ENCODE data around the gene GFM2.
"Not testable (repeated sequence)": the region's sequence is repeated elsewhere in the genome, so short reads cannot be mapped to it uniquely, and the experiment has no call there.

The GFM2 gene

GRCh38 chr5:74762599-74762998, 4.3 kb downstream of the GFM2 start:
- TF ChIP-seq POLR2AphosphoS5 (IDR thresholded peaks at IDR 0.05; ENCODE audit: low read depth): no peak
- Histone ChIP-seq H3K27ac (replicated peaks) (no peak overlapping the region), H3K4me3 (replicated peaks; ENCODE audit: insufficient read depth, low read length) (no peak overlapping the region)

GRCh38 chr5:74761241-74761640, 5.7 kb downstream of the GFM2 start:
- Histone ChIP-seq H3K27ac (replicated peaks) (no peak overlapping the region), H3K4me3 (replicated peaks; ENCODE audit: insufficient read depth, low read length) (no peak overlapping the region), H3K27me3 (ENCODE audit: insufficient read depth, poor library complexity, severe bottlenecking) (no peaks in the 10 kb centered on the region)
- no peak for TF ChIP-seq POLR2AphosphoS5 (IDR thresholded peaks at IDR 0.05; ENCODE audit: low read depth)
- TF ChIP-seq CTCF (IDR thresholded peaks at IDR 0.05; ENCODE audit: insufficient read depth, low read length): no peak
- TF ChIP-seq REST (IDR thresholded peaks at IDR 0.05; ENCODE audit: insufficient replicate concordance, low read depth): no peak
- TF ChIP-seq SPI1 (IDR thresholded peaks at IDR 0.05; ENCODE audit: borderline replicate concordance, low read depth): no peak
- DNase-seq (ENCODE audit: low read depth in 1 of 2, low spot score in 1 of 2): no peak

More at GRCh38 chr5:74762599-74762998, 4.3 kb downstream of the GFM2 start:
- H3K27me3 ChIP-seq (ENCODE audit: insufficient read depth, poor library complexity, severe bottlenecking): no peaks in the 10 kb centered on the region
- no peak for DNase-seq (ENCODE audit: low read depth in 1 of 2, low spot score in 1 of 2)

GRCh38 chr5:74748742-74749141, 18.2 kb downstream of the GFM2 start:
- H3K27me3 ChIP-seq (ENCODE audit: insufficient read depth, poor library complexity, severe bottlenecking); DNase-seq (ENCODE audit: low read depth in 1 of 2, low spot score in 1 of 2); H3K27ac ChIP-seq (replicated peaks): not testable (repeated sequence)

GRCh38 chr5:74738406-74738805, 28.5 kb downstream of the GFM2 start:
- no peak for TF ChIP-seq POLR2AphosphoS5 (IDR thresholded peaks at IDR 0.05; ENCODE audit: low read depth)
- TF ChIP-seq SPI1 (IDR thresholded peaks at IDR 0.05; ENCODE audit: borderline replicate concordance, low read depth): no peak
- TF ChIP-seq CTCF (IDR thresholded peaks at IDR 0.05; ENCODE audit: insufficient read depth, low read length): no peak
- TF ChIP-seq REST (IDR thresholded peaks at IDR 0.05; ENCODE audit: insufficient replicate concordance, low read depth): no peak
- TF ChIP-seq GABPA (IDR thresholded peaks at IDR 0.05; ENCODE audit: low read depth): no peak
- H3K27ac ChIP-seq (replicated peaks): no peak overlapping the region
- H3K4me3 ChIP-seq (replicated peaks; ENCODE audit: insufficient read depth, low read length): no peak overlapping the region
- H3K27me3 ChIP-seq (ENCODE audit: insufficient read depth, poor library complexity, severe bottlenecking): no peaks in the 10 kb centered on the region
- DNase-seq (ENCODE audit: low read depth in 1 of 2, low spot score in 1 of 2): no peak

More at GRCh38 chr5:74748742-74749141, 18.2 kb downstream of the GFM2 start:
- H3K4me3 ChIP-seq (replicated peaks; ENCODE audit: insufficient read depth, low read length): not testable (repeated sequence)

- H3K27ac ChIP-seq (replicated peaks): no peak overlapping the region
- no peak for DNase-seq (ENCODE audit: low read depth in 1 of 2, low spot score in 1 of 2)
- TF ChIP-seq GABPA (IDR thresholded peaks at IDR 0.05; ENCODE audit: low read depth) (no peak), SPI1 (IDR thresholded peaks at IDR 0.05; ENCODE audit: borderline replicate concordance, low read depth) (no peak), POLR2AphosphoS5 (IDR thresholded peaks at IDR 0.05; ENCODE audit: low read depth) (no peak), REST (IDR thresholded peaks at IDR 0.05; ENCODE audit: insufficient replicate concordance, low read depth) (no peak)
- H3K4me3 ChIP-seq (replicated peaks; ENCODE audit: insufficient read depth, low read length): no peak overlapping the region
- H3K27me3 ChIP-seq (ENCODE audit: insufficient read depth, poor library complexity, severe bottlenecking): no peaks in the 10 kb centered on the region
These were observed 30.2 kb downstream of the GFM2 start for GRCh38 chr5:74736759-74737158.
